ENCODE data around the gene NCCRP1. TPM values are rescaled to one million over a fixed set of nuclear protein-coding genes. Genes with fewer than 3 reads are reported as not detected.

Gene NCCRP1
- total RNA-seq, 1 donor from 2014 or later, result 9.9 TPM

- H3K4me3 ChIP-seq (ENCODE audit: low read depth, low read length), result no peak overlapping the region
- no peak for TF ChIP-seq CTCF (conservative IDR thresholded peaks at IDR 0.05; ENCODE audit: low read depth, low read length)
- DNase-seq (ENCODE audit: low read depth), result no peak
These were observed 32.5 kb upstream of the NCCRP1 start for GRCh38 chr19:39164289-39164688.

GRCh38 chr19:39165857-39166256 is 30.9 kb upstream of the NCCRP1 start:
- DNase-seq (ENCODE audit: low read depth), result no peak
- no peak for TF ChIP-seq CTCF (conservative IDR thresholded peaks at IDR 0.05; ENCODE audit: low read depth, low read length)
- no peak overlapping the region for H3K4me3 ChIP-seq (ENCODE audit: low read depth, low read length)

- H3K4me3 ChIP-seq (ENCODE audit: low read depth, low read length), result no peak overlapping the region
- no peak for DNase-seq (ENCODE audit: low read depth)
- no peak for TF ChIP-seq CTCF (conservative IDR thresholded peaks at IDR 0.05; ENCODE audit: low read depth, low read length)
These were observed 30.0 kb upstream of the NCCRP1 start for GRCh38 chr19:39166571-39167391.

GRCh38 chr19:39167461-39168257 is 29.1 kb upstream of the NCCRP1 start:
- DNase-seq (ENCODE audit: low read depth), result no peak
- no peak for TF ChIP-seq CTCF (conservative IDR thresholded peaks at IDR 0.05; ENCODE audit: low read depth, low read length)
- no peak overlapping the region for H3K4me3 ChIP-seq (ENCODE audit: low read depth, low read length)

- no peak for DNase-seq (ENCODE audit: low read depth)
- H3K4me3 ChIP-seq (ENCODE audit: low read depth, low read length), result no peak overlapping the region
- no peak for TF ChIP-seq CTCF (conservative IDR thresholded peaks at IDR 0.05; ENCODE audit: low read depth, low read length)
These were observed 28.3 kb upstream of the NCCRP1 start for GRCh38 chr19:39168258-39169142.

GRCh38 chr19:39169143-39169810 is 27.5 kb upstream of the NCCRP1 start:
- no peak for TF ChIP-seq CTCF (conservative IDR thresholded peaks at IDR 0.05; ENCODE audit: low read depth, low read length)
- no peak for DNase-seq (ENCODE audit: low read depth)
- H3K4me3 ChIP-seq (ENCODE audit: low read depth, low read length), result no peak overlapping the region

All from epithelial cell of proximal tubule (primary cell).